NK-92 (cell line): Measurements from ENCODE around the gene CERS6.

Source experiments
- DNase-seq: peaks from one replicate; lab custom pipeline; 2025; ENCODE audit not compliant: unreplicated experiment; lab: John Stamatoyannopoulos, UW

CERS6 gene

DNA sequence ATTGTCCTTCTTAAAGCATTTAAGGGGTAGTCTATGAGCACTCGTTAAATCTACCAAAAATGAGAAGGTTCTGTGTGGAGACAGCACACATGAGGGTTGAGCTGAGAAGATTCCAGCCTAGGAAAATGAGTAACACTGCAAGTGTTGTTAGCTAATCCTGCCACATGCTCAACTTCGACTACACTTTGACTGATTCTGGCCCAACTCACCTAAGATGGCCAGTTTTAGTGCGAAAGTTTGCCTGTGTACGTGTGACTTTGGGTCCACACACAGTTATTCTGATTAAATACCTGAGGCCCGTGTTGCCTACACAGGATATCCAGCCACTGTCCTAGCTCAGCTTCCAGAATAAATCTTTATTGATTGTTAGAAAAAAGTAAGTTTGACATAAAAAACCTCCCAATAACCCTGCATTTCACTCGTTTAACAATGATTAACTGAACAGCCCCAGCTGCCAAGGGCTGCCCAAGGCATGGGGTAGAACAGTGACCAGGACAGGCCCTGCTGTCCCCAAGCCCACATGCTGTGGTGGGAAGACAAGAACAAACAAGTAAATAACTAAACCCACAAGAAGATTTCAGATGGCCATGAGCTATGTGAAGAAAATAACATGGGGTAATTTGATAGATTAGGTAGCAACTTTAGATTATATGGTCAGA is 14.7 kb upstream of the CERS6 start:
- no peak for DNase-seq

DNA sequence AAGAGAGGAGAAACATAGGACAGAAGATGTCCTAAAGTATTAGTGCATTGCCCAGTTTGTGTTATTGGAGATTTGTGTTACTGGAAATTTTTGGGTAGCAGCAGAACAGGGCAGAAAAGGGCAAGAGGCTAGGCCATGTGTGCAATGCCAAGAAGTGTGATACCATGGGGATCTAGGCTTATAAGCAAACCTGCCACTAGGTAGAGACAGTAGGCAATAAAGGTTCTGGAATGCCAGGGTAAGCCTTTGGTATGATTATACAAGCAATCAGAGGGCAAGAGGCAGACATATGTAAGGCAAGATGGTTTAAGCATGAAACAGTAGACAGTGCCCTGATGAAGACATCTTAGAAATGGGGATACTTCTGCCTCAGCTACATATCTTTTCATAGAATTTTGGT is 12.3 kb upstream of the CERS6 start:
- no peak for DNase-seq

DNA sequence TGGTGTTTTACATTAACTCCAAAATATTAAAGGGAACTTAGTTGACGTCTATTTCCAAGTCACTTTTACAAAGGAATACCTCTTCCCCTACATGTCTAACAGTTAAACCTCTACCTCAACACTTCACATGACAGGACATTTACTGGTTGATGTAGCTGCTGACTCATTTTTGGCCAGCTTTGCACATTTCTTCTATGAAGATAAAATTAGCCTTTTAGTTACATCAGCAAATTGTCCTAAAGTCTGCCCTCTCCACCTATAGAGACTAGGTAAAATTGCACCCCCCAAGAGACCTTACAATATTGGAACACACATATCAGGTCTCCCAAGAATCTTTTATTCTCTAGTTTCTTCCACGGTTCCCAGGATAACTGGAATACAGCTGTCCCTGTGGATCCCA is 10.1 kb upstream of the CERS6 start:
- DNase-seq: no peak

DNA sequence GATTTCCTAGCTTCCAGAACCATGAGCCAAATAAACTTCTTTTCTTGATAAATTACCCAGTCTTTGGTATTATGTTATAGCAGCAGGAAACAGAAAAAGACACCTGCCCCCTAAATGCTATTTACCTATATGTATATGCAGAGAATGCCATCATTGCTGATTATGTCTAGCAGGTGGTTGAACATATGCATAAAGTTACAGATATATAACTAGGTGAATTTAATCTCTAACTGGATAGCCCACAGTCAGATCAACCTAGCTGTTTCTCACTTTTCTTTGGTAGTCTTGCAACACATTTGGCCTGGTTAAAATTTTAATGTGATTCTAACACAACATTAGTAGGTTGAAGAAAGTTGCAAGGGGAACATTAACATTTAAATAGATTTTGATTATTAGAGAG is 7.1 kb upstream of the CERS6 start:
- DNase-seq: no peak

DNA sequence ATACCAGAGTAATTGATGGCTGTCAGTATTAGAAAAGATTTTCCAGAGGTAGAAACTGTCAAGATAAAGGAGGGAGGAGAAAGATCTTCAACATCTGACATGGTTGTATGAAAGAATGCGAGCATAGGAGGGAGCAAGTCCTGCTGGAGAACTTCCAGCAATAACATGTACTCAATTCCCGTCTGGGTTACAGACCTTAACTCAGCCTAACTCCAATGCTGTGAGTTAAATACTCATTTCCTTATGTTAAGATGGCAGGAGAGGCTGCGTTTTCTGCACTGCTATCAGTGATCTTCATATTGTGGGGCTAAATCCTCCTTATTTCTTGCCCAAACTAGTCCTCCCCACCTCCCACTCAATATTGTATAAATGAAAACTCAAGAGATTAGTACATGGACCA is 6.7 kb upstream of the CERS6 start:
- no peak for DNase-seq

DNA sequence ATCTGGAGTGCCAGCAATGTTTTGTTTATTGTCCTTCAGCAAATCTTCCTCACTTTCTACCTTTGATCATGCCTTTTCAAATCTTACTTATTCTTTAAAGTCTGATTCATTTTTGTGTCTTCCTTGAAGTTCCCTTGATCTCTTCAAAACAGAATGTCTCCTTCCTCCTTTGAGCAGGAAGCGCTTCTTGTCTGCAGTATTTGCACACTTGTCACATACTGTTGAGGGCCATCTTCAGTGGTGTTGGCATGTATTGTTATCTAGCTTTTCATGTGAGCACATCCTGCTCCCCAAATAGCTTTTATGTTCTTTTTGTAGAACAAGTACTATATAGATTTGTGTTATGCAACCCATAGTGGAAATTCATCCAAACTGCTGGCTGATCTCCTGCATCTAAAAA is 5.9 kb upstream of the CERS6 start:
- no peak for DNase-seq

DNA sequence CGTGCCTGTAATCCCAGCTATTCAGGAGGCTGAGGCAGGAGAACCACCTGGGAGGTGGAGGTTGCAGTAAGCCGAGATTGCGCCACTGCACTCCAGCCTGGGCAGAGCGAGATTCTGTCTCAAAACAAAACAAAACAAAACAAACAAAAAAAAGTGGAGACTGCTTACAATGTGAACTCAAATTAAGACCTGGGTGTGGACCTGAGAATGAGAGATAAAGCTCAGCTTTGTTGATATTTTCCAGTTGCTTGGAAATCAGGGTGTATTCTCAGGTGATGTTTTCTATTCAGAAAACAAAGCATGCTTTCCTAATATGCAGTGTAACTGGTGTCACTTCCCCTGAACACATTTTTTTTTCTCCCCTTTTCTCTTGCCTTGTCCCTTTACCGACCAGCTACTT is 5.3 kb upstream of the CERS6 start:
- DNase-seq: no peak

DNA sequence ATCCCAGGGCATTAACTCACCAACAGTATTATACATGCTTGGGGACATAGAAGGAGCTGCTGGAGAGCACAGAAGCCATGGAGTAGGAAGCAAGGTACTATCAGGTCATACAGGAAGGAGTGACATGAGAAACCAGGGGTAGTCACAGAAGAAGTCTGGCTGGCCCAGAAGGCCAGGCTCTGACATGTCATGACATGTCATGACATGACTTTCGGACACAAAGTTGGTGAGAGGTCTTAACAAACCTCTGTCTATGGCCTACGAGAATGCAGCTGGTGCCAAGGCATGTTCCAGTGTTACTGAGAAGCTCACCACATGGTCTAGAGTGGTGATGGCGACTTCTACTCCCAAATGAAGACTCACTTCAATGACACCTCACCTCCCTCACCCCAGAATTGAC is 3.3 kb upstream of the CERS6 start:
- DNase-seq: no peak

DNA sequence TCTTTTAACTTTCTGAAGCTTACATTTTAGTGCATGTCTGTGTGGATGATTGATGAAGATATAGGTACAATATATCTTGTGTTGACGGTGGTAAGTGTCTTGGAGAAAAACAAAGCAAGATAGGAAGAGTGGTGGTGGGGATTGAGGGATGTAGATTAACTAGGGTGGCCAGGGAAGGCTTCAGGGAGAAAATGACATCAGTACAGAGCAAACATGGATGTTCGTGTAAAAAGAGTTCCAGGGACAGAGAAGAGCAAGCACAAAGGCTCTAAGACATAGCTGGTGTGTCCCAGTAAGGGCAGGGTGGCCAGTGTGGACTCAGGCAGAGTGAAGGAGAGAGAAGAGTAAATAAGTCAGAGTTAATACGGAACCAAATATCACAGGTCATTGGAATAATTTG is 2.7 kb upstream of the CERS6 start:
- DNase-seq: no peak

DNA sequence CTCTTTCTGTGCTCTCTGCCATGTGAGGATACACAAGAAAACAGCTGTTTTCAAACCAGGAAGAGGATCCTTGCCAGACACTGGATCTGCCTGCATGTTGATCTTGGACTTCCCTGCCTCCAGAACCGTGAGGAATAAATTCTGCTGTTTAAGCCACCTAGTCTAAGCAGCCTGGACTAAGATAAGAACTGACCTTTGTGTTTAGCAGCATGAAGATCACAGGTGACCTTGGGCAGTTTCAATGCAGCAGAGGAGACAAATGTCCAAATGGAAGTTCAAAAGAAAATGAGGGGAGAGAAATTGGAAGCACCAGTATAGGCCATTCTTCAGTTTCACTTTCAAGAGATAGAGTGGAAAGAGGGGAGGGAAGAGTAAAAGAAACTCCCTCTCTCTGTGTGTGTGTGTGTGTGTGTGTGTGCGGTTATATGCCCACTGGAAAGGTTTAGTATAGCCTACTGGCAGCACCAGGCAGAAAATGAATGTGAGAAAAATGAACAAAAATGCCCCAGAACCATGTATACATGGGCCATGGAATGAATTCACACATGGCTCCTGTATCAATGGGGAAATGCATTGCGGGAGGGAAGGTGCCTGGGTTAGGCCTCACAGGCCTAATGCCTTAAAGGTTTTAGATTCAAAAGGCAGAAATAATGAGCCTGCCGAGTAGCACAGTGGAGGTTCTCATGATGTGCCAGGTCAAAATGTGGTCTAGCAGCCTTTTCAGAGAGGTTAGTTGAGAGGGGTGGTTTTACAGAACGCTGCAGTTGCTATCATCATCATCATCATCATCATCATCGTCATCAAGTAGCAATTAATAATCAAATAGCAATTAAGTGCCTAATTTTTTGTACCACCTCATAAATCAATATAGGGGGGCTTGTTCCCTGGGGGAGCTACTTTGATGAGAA is 1.1 kb upstream of the CERS6 start:
- DNase-seq: no peak

DNA sequence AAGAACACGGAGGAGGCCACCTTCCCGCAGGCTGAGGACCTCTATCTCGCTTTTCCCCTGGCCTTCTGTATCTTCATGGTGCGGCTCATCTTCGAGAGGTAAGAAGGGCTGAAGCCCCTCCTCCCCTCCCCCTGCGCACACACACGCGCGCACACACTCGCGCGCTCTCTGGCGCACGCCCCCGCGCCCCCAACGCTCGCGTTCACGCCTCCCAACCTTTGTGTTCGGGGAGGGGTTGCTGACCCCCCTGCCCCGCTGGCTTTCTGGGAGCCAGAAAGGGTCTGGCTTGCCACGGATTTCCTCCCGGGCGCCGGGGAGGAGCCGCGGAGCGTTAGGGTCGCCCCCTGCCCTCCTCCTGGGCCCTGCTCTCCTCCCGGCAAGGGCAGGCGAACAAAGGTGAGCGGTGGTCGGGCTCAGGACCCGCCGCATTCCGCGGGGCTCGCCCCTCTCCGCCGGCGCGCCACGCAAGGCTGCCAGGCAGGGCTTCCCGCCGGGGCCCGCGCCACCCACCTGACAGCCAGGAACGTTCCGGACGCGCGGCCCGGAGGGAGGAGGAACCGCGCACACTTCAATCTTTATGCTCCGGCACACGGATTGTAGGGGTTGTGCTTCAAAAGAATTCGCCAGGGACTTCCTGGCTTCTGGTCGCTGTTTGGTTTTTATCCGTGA is 583 bp downstream of the CERS6 start:
- DNase-seq: no peak

DNA sequence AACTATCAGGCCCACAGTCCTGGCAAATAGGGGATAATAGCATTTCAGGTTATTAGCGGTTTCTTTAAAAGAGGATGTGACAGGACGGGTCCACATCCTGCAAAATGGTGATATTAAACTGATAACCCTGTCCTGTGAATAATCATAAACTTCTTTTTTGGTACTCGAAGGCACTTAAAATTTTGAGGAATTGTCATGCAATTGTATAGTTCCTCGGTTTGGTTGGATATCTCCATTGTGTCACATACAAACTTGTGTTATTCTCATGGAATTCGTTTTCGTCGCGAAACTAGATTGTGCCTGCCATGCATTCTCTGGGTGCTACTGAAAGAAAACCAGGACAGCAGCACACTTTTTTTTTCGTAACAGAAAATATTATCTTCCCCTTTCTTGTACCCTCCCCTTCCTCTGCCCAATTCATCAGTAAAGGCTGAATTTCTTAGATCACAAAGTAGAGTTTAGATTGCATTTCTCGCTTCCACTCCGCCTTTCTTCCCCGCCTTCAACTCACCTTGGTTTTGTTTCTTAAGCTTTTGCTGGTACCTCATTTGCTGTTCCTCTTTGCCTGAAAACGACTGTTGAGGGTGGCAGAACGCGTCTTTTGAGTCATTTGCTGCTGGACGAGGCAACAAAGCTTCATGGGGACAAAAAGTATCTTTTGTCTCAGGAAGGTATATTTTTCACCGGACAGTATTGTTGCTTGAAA is 1.3 kb downstream of the CERS6 start:
- no peak for DNase-seq

DNA sequence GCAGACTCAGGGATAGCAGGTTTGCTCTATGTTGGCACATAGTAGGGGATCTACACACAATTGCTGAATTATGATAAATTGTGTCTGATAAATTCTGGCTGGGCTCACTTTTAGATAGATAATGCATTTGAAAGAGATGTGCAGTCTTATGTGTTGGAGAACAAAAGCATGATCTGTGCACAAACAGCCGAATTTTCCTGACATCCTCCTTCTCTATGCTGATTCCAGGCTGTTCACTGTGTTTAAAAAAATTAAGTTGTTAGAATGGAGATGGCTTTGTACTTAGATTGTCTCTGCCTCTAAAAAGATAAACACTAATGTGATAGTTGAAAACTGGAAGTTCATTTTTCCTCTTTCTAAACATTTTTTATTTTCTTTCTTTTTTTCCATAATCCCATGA is 2.1 kb downstream of the CERS6 start:
- no peak for DNase-seq

DNA sequence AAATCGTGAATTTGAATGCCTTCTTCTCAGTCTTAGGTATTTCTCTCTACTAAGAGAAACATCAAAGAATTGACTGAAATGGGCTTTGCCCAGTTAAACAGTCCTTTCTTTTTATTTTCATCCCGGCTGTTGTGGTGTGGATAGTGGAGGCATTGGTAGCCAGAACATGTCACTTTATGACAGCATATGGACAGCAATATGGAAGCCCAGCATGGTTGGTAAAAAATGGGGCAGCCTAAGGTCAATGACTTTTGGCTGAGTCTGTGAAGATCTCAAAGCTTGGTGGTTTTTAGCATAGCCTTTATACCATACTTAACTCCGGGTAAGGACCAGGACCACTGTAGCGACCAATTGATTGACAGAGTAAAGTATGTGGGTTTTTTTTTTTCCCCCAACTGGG is 3.2 kb downstream of the CERS6 start:
- DNase-seq: no peak

DNA sequence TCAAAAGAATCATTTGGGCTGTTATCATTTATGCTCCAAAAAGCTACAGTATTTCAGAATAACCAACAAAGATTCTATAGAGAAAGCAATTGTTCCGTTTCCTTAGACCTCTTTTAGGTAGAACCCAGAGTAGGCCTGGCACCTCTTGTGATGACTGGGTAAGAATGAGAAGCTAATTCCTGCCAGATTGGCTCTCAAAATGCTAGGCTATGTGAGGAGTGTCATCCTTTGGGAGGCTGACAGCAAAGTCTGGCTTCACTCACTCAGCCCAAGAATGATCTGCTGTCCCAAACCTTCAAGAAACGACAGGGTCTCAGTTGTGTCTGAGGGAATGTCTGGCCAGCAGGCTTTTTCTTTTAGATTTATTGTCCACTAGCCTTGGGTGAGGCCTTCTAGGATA is 4.5 kb downstream of the CERS6 start:
- no peak for DNase-seq

DNA sequence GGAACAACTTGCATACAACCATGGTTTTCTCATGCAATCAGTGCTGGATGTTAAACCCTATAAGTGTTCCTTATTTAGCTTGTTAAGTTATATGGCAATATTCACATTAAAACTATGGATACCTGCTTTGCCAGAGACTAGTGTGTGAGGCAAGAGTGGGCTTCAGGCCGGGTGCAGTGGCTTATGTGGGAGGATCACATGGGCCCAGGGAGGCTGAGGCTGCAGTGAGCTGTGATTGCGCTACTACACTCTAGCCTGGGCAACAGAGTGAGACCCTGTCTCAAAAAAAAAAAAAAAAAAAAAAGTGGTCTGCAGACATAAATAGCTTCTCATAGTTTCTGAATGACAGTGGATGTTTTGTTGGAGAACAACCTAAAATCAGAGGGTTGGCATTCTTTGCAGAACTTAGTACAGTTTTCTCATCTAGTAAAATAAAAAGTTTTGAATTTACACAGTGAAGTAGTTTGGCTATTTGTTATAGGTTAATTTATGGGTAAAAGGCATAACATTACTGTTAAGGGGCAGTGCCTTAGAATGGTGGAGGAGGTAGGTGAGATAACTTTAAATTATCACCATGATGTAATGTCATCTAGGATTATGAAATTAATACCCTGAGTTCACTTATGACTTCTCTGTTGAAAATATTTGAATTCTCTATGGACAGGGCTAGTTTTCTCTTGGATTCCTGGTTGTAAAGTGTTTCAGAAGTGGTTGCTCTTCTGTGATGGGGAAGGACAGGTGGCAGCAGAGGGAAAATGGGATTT is 5.3 kb downstream of the CERS6 start:
- no peak for DNase-seq

DNA sequence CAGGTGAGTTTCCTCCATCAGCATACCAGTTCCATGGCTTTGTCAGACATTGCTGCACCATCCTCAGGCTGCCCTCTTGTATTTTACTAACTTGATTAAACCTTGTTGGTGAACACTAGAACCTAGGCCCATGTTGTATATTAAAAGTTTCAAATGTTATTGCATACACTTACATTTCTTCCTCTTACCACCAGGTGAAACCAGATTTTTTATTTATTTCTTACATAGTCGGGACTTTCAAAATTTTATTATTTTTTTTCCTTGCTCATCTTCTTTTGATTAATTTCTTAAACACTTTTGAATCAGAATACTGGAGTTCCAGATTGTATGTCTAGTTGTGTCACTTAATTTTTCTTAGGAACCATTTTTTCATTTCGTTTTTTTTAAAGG is 5.9 kb downstream of the CERS6 start:
- no peak for DNase-seq

DNA sequence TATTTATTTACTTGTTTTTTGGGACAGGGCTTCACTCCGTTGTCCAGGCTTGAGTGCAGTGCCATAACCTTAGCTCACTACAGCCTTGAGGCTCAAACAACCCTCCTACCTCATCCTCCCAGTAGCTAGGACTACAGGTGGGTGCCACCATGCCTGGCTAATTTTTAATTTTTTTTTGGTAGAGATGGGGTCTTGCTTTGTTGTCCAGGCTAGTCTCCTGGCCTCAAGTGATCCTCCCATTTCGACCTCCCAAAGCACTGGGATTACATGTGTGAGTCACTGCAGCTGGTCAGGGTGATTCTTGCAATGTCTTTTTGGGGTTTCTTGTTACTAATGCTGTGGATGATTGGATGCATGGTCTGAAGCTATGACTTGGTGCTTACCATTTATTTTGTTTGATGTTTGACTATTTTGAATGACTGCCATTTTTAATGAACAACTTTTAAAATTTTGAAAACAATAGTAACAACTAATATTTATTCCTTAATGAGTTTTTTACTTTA is 6.5 kb downstream of the CERS6 start:
- DNase-seq: no peak

DNA sequence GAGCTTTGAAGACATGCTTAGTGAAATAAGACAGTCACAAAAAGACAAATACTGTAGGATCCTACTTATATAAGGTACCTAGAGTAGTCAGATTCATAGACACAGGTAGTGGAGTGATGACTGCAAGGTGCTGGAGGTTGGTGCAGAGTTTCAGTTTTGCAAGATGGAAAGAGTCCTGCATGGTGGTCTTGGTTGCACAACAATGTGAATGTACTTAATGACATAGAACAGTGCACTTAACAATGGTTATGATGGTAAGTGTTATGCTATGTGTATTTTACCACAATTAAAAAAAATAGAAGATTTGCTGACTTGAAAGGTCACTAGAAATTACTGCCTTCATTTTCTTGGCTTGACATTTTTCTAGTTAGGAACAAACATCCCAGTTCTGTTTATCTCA is 9.5 kb downstream of the CERS6 start:
- no peak for DNase-seq

DNA sequence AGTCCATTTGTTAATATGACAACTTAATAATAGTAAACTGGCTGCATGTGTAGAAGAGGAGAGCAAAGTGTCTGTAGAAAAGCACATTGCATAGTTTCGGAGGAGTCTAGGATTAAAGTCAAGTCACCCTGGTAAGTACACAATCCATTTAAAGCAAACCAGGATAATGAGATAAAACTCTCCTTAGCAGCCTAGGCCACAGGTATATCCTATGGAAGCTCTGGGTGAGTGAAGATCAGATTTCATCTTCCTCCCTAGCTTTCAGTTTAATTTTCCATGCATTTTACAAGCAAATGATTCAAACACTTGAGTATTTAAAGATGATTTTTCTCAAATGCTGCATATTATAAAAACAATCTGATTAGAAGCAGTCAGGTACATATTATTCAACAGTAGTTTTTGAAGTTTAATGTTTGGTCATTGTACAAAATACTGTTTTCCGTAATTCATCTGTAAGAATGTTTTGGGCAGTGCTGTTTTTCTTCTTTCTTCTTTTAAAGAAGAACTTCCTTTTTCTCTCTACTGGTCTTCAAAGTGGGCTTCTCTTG is 10.2 kb downstream of the CERS6 start:
- no peak for DNase-seq
